Transverse colon (tissue), 4 donors: ENCODE measurements around the gene PSKH1.
A peak's percentile ranks its signal among the peaks of the same experiment; 100 is the strongest.

Source experiments
- POLR2A ChIP-seq: fragments of 450-650 bp; IDR thresholded peaks from one replicate; pipeline ENCODE4 v1.6.1; 2016; ENCODE audit warnings: antibody characterized with exemption, mild to moderate bottlenecking, moderate library complexity
- POLR2AphosphoS5 ChIP-seq, 3 donors: sonication (generic); formaldehyde crosslinking; IDR thresholded peaks; one replicate each; pipeline ENCODE4 v1.6.1; 2016; ENCODE audit warnings: antibody characterized with exemption in 3 of 3
- TF ChIP-seq, protein P1 (sequence below), 5 experiments: fragments of 200-600 bp in 3 of 5; fragments of 450-650 bp in 2 of 5; sonication (generic) in 3 of 5; IDR thresholded peaks; 1 replicate in 2 of 5; 2 replicates in 3 of 5; pipeline ENCODE4 v1.5.1; 2016 to 2017; ENCODE audit warnings: antibody characterized with exemption in 5 of 5, inconsistent platforms in 3 of 5, mild to moderate bottlenecking in 2 of 5, moderate library complexity in 1 of 5

GRCh38 chr16:67943619-67944504, 50.8 kb downstream of the PSKH1 start, which contains the start of gene LCAT:
- peak in 2 of 3 donors; percentile 31 for TF ChIP-seq POLR2AphosphoS5 (IDR thresholded peaks at IDR 0.05)
- TF ChIP-seq, protein P1, sequence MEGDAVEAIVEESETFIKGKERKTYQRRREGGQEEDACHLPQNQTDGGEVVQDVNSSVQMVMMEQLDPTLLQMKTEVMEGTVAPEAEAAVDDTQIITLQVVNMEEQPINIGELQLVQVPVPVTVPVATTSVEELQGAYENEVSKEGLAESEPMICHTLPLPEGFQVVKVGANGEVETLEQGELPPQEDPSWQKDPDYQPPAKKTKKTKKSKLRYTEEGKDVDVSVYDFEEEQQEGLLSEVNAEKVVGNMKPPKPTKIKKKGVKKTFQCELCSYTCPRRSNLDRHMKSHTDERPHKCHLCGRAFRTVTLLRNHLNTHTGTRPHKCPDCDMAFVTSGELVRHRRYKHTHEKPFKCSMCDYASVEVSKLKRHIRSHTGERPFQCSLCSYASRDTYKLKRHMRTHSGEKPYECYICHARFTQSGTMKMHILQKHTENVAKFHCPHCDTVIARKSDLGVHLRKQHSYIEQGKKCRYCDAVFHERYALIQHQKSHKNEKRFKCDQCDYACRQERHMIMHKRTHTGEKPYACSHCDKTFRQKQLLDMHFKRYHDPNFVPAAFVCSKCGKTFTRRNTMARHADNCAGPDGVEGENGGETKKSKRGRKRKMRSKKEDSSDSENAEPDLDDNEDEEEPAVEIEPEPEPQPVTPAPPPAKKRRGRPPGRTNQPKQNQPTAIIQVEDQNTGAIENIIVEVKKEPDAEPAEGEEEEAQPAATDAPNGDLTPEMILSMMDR (IDR thresholded peaks at IDR 0.05): no peak
- no peak for TF ChIP-seq POLR2A
